GM19351 (cell line): ENCODE results near the gene HPCAL1.
"Not testable (repeated sequence)": the region's sequence is repeated elsewhere in the genome, so short reads cannot be mapped to it uniquely, and the experiment has no call there.

Experiments used
- ATAC-seq: cut with Tn5 transposase; IDR thresholded peaks from one replicate; pipeline ENCODE4 v1.9.1; 2021; ENCODE audit warnings: mild to moderate bottlenecking, moderate library complexity; ENCODE audit not compliant: unreplicated experiment

The HPCAL1 gene

GRCh38 chr2:10452956-10453904 lies 150.5 kb downstream of the HPCAL1 start:
- ATAC-seq: no peak

GRCh38 chr2:10453905-10454298 lies 151.2 kb downstream of the HPCAL1 start:
- no peak for ATAC-seq

GRCh38 chr2:10454505-10454904 lies 151.8 kb downstream of the HPCAL1 start:
- no peak for ATAC-seq

- ATAC-seq: not testable (repeated sequence)
Measured at GRCh38 chr2:10457195-10457594, 154.5 kb downstream of the HPCAL1 start.

GRCh38 chr2:10457846-10458598 lies 155.3 kb downstream of the HPCAL1 start:
- ATAC-seq: no peak

- no peak for ATAC-seq
Measured at GRCh38 chr2:10460366-10460796, 157.7 kb downstream of the HPCAL1 start.

- no peak for ATAC-seq
Measured at GRCh38 chr2:10462178-10463083, 159.7 kb downstream of the HPCAL1 start.

GRCh38 chr2:10465910-10466309 lies 163.2 kb downstream of the HPCAL1 start:
- no peak for ATAC-seq

- ATAC-seq: no peak
Measured at GRCh38 chr2:10466801-10467200, 164.1 kb downstream of the HPCAL1 start.

GRCh38 chr2:10467401-10467800 lies 164.7 kb downstream of the HPCAL1 start:
- no peak for ATAC-seq

- no peak for ATAC-seq
Measured at GRCh38 chr2:10469301-10469700, 166.6 kb downstream of the HPCAL1 start.

- ATAC-seq: no peak
Measured at GRCh38 chr2:10469955-10470608, 167.4 kb downstream of the HPCAL1 start.

GRCh38 chr2:10471046-10471571 lies 168.4 kb downstream of the HPCAL1 start:
- ATAC-seq: no peak

- no peak for ATAC-seq
Measured at GRCh38 chr2:10471955-10472354, 169.3 kb downstream of the HPCAL1 start.

- no peak for ATAC-seq
Measured at GRCh38 chr2:10473121-10473756, 170.5 kb downstream of the HPCAL1 start.

GRCh38 chr2:10475221-10475722 lies 172.6 kb downstream of the HPCAL1 start:
- no peak for ATAC-seq

GRCh38 chr2:10475811-10476660 lies 173.3 kb downstream of the HPCAL1 start:
- ATAC-seq: no peak

- no peak for ATAC-seq
Measured at GRCh38 chr2:10476723-10477442, 174.2 kb downstream of the HPCAL1 start.
